NCI-H446 treated with DMSO at 0.1 percent for 48 hours (cell line): ENCODE results near the gene MYCN.

Source experiments
- DNase-seq: peaks from one replicate; lab custom pipeline; 2025; lab: John Stamatoyannopoulos, UW

Gene MYCN

GRCh38 chr2:15976354-15976753 lies 36.0 kb downstream of the MYCN start:
- DNase-seq: no peak

- no peak for DNase-seq
These were observed 38.9 kb downstream of the MYCN start for GRCh38 chr2:15979051-15979758.

GRCh38 chr2:15979759-15980604 lies 39.6 kb downstream of the MYCN start:
- no peak for DNase-seq

DNA sequence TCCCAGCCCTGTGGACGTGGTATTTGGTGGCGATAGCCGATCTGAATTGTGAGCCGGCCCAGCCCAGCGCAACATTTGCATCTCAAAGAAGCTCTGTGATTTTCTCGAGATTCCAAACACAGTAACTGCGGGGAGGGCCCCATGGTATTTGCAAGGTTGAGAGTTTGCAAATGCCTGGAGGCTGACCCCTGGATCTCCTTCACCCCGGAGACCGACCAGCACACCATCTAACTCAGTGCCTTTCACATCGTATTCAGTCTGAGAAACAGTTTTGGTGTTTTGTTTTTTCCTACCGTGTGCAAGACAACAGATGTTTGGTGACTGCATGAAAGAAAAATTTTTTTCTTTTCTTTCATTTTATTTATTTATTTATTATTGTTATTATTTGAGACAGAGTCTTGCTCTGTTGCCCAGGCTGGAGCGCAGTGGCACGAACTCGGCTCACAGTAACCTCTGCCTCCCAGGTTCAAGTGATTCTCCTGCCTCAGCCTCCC lies 40.3 kb downstream of the MYCN start:
- DNase-seq: no peak

GRCh38 chr2:15981646-15982045 lies 41.3 kb downstream of the MYCN start:
- DNase-seq: no peak

DNA sequence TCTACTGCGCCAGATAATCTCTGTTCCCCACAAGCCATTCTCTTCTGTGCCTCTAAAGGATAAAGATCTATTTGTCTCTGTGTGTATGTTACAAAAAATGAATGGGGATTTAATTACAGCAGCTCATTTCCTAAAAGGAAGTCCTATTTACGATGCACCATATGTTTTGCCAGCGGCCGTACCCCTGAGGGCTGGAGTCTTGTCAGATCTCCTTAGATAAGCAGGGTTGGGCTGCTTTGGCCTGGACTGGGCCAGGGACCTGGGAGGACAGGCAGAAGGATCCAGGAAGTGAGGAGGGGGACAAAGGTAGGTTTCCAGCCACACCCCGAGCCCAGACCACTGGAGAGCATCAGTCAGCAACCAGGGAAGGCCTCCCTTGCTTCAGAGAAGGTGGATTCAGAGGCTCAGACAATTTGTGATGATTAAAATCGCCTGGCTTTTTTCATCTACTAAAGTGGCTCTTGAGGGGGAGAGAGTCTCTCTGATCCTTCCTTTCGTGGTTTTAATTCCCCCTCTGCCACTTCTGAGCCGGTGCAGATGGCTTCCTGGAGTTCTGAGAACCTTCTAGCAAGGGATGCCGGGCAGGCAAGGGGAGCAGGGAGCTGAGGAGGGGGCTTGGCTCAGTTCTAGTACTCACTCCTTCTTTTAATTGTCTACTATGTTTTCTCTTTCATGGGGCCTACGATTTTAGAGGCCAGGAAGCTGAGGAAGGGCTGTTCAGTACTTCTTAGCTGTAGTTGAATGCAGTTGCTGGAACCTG lies 42.1 kb downstream of the MYCN start:
- DNase-seq: no peak

- DNase-seq: no peak
These were observed 43.1 kb downstream of the MYCN start for GRCh38 chr2:15983496-15983895.

GRCh38 chr2:15984368-15985255 lies 44.3 kb downstream of the MYCN start:
- DNase-seq: peak; percentile 37

DNA sequence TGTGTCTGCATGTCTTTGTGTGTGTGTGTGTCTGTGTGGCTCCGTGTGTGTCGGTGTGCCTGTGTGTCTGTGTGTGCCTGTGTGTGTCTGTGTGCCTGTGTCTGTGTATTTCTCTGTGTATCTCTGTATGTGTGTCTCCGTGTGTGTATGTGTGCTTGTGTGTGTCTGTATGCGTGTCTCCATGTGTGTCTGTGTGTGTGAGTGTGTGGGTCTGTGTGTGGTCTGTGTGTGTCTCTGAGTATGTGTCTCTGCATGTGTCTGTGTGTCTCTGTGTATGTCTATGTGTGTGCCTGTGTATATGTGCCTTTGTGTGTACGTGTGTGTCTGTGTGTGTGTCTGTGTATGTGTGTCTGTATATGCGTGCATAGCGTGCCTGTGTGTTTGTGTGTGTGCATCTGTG lies 45.2 kb downstream of the MYCN start:
- no peak for DNase-seq

- DNase-seq: no peak
These were observed 45.8 kb downstream of the MYCN start for GRCh38 chr2:15986068-15986560.

- no peak for DNase-seq
These were observed 46.3 kb downstream of the MYCN start for GRCh38 chr2:15986644-15987043.

DNA sequence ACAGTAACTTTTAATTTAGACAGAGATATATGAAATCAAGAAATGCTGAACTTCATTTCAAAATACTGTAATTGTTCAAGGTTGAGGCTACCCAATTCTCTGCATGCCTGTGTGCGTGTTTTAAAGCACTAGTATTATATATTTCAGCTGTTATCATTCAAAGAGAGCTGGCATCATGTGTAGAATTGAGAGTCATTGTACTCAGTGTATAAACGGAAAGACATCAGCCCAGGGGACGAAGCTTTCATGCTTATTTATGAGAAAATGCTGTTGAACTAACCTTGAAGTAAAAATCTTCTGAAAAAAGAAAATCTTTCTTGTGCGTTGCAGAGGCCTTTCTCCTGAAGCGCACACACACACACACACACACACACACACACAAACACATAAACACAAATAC lies 48.4 kb downstream of the MYCN start:
- no peak for DNase-seq

- DNase-seq: no peak
These were observed 49.2 kb downstream of the MYCN start for GRCh38 chr2:15989559-15989958.

- no peak for DNase-seq
These were observed 50.1 kb downstream of the MYCN start for GRCh38 chr2:15990151-15991101.

GRCh38 chr2:15991231-15991630 lies 50.9 kb downstream of the MYCN start:
- DNase-seq: no peak

DNA sequence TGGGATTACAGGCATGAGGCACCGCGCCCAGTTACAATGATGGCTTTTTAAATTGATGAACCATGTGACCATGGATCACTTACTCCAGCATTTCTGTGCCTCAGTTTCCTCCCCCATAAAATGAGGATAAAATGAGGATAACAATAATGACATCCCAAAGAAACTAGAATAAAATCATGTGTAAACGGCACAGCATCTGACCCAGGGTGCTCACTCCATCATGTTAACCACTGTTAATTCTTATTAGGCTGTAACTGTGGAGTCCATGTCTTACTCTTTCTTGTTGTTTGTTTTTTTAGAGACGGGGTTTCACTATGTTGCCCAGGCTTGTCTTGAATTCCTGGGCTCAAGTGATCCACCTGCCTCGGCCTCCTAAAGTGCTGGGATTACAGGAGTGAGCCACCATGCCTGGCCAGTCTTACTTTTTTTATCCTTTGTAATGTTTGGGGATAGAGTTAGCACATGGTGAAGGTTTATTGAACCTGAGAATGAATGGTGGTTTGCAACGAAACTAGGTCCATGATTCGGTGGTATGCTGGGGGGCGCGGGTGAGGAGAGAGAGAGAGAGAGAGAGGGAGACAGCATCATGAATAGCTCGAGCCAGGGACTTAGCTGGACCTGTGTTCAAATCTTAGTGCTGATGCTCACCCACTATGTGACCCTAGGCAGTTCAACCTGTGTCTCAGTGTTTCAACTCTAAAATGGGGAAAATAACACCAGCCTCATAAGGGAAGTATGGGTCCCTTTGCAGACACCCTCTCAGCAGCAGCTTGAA lies 52.3 kb downstream of the MYCN start:
- no peak for DNase-seq

DNA sequence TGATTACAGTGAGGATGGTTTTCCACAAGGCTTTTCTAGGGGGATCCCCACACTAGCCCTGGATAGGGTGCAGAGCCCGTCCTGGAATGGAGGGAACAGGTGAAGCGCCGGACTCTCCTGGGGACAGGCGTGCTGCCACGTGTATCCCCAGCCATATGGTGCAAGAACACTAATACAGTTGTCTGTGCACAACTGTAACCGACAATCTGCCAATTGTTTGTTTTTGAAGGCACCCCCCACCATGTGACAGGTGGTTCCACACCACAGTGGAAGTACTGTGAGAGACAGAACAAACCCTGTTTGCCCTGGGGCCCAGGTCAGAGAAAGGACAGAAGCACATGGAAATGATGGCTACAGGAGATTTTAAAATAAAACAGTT lies 52.9 kb downstream of the MYCN start:
- no peak for DNase-seq

DNA sequence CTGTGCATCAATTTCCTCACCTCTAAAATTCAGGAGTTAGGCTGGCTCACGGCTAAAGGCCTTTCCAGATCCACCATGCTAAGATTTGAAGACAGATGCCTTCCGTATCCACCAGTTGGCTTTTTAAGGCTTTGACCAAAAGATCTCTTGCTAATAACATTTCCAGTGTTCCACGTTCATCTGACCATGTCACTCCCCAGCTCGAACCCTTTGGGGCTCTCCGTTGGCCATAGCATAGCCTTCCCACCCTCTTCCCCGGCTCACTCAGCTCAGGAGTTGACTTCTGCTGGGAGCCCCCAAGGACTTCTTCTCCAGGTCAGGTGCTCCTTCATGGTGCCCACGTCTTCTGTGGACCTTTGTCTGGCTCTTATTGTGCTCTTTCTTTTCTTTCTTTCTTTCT lies 53.3 kb downstream of the MYCN start:
- no peak for DNase-seq

DNA sequence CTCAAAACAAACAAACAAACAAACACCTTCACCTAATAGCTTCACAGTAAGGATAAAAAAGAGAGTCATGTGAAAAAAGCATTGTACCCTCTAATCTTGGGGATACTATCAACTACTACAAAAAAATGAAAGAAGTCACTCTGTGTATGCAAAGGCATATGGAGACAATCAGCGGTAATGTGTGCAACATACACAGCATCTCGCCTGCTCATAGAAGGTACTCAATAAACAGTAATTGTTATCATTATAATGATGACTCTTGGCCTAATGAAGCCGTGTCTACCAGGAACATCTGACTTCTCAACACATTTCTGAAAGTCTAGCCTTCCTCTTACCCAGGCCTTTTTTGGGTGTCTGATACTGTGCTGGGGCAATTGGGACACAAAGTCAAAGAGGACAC lies 55.3 kb downstream of the MYCN start:
- no peak for DNase-seq
